Neural progenitor cell (in vitro differentiated cells): ENCODE measurements around the gene PDAP1. TPM values are rescaled to one million over a fixed set of nuclear protein-coding genes. Genes with fewer than 3 reads are reported as not detected.

ENCODE experiments used
- DNase-seq: peaks from one replicate; pipeline ENCODE4 v3.0.0-alpha.2; 2016; ENCODE audit warnings: low spot score
- H2AFZ ChIP-seq: fragments of 200-600 bp; sonication (generic); replicated peaks from 2 replicates; pipeline ENCODE4 v1.6.1; 2016; ENCODE audit warnings: antibody characterized with exemption
- H3F3A ChIP-seq: fragments of 200-600 bp; sonication (generic); 2 replicates; pipeline ENCODE4 v1.6.1; 2016; ENCODE audit warnings: antibody characterized with exemption, low read depth
- H3K27ac ChIP-seq: fragments of 200-600 bp; sonication (generic); 2 replicates; pipeline ENCODE4 v1.5.1; 2016; ENCODE audit warnings: mild to moderate bottlenecking
- H3K27me3 ChIP-seq: fragments of 200-600 bp; sonication (generic); 2 replicates; pipeline ENCODE4 v1.6.1; 2016; ENCODE audit warnings: mild to moderate bottlenecking, moderate library complexity
- H3K36me3 ChIP-seq: fragments of 200-600 bp; sonication (generic); 2 replicates; pipeline ENCODE4 v1.5.1; 2016
- H3K4me1 ChIP-seq: fragments of 200-600 bp; sonication (generic); 2 replicates; pipeline ENCODE4 v1.6.1; 2016; ENCODE audit warnings: mixed run types
- H3K4me2 ChIP-seq: fragments of 200-600 bp; sonication (generic); 2 replicates; pipeline ENCODE4 v1.6.1; 2016
- H3K4me3 ChIP-seq: fragments of 200-600 bp; sonication (generic); 2 replicates; pipeline ENCODE4 v1.5.1; 2016
- H3K79me2 ChIP-seq: fragments of 200-600 bp; sonication (generic); 2 replicates; pipeline ENCODE4 v1.6.1; 2016; ENCODE audit warnings: low read depth
- H3K9ac ChIP-seq: fragments of 200-600 bp; sonication (generic); 2 replicates; pipeline ENCODE4 v1.6.1; 2016
- H3K9me3 ChIP-seq: fragments of 200-600 bp; sonication (generic); 2 replicates; pipeline ENCODE4 v1.5.1; 2016; ENCODE audit warnings: low read depth
- H4K20me1 ChIP-seq: fragments of 200-600 bp; sonication (generic); 2 replicates; pipeline ENCODE4 v1.6.1; 2016; ENCODE audit warnings: low read depth
- H3K27ac Mint-ChIP-seq: 3 replicates; pipeline ENCODE4 v1.8.0; 2021; ENCODE audit warnings: mixed read lengths
- H3K27me3 Mint-ChIP-seq: 2 replicates; pipeline ENCODE4 v1.8.0; 2022; ENCODE audit warnings: low read depth, mild to moderate bottlenecking, inconsistent platforms, moderate library complexity, mixed read lengths; ENCODE audit not compliant: insufficient read depth
- H3K36me3 Mint-ChIP-seq: 3 replicates; pipeline ENCODE4 v1.8.0; 2021; ENCODE audit warnings: mixed read lengths
- H3K4me1 Mint-ChIP-seq: 3 replicates; pipeline ENCODE4 v1.8.0; 2021; ENCODE audit warnings: mixed read lengths
- H3K4me3 Mint-ChIP-seq: 3 replicates; pipeline ENCODE4 v1.8.0; 2021; ENCODE audit warnings: mild to moderate bottlenecking, moderate library complexity, mixed read lengths
- H3K9me3 Mint-ChIP-seq: 3 replicates; pipeline ENCODE4 v1.8.0; 2020; ENCODE audit warnings: mixed read lengths
- EZH2 ChIP-seq: fragments of 200-600 bp; sonication (generic); IDR thresholded peaks from 2 replicates; pipeline ENCODE4 v1.6.1; 2017; ENCODE audit warnings: antibody characterized with exemption, mild to moderate bottlenecking, moderate library complexity
- EZH2phosphoT487 ChIP-seq: fragments of 200-600 bp; sonication (generic); IDR thresholded peaks from 2 replicates; pipeline ENCODE4 v1.6.1; 2017; ENCODE audit warnings: antibody characterized with exemption
- total RNA-seq: library from RNA; depleted of rRNA; stranded (reverse); fragments of >200 nt; gene quantifications from 2 replicates; pipeline ENCODE4 v1.2.3, GENCODE V29; 2015; ENCODE audit warnings: low replicate concordance
- TF ChIP-seq, protein P1 (sequence below): fragments of 200-600 bp; sonication (generic); IDR thresholded peaks from 2 replicates; pipeline ENCODE4 v1.5.1; 2017; ENCODE audit warnings: antibody characterized with exemption, mild to moderate bottlenecking

The PDAP1 gene
- total RNA-seq, 1 donor from 2014 or later = 136 TPM

DNA sequence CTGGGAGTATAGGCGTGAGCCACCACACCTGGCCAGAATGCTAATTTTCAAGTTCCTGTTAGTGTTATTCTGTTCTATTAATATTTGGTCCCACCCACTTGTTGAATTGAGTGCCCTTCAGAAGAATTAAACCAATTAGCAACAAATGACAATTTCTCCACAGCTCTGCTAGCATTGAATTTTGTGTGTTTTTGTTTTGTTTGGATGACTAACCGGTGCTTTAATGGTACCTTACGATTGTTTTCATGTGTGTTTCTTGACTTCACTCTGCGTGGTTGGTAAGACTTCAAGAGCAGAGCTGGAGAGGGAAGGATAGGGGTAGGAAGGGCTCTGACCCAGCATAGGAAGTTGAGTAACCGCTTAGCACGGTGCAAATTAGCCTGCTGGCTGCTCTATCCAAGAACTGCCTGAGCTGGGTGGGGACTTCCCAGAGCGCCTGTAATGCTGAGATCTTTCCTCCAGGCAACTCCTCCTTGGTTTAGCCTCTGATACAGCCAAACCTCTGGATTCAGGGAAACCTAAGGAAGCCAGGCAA, 29.3 kb downstream of the PDAP1 start:
- no peak overlapping the region for H3K4me3 Mint-ChIP-seq
- no peak overlapping the region for H2AFZ ChIP-seq
- no peaks in the 10 kb centered on the region for H4K20me1 ChIP-seq
- peaks cover 3% of the 10 kb centered on the region for H3F3A ChIP-seq
- peaks cover 4% of the 10 kb centered on the region for H3K36me3 Mint-ChIP-seq
- no peak overlapping the region for H3K4me2 ChIP-seq
- no peaks in the 10 kb centered on the region for H3K9me3 Mint-ChIP-seq
- TF ChIP-seq EZH2phosphoT487 (no peak), EZH2 (no peak)
- TF ChIP-seq, protein P1, sequence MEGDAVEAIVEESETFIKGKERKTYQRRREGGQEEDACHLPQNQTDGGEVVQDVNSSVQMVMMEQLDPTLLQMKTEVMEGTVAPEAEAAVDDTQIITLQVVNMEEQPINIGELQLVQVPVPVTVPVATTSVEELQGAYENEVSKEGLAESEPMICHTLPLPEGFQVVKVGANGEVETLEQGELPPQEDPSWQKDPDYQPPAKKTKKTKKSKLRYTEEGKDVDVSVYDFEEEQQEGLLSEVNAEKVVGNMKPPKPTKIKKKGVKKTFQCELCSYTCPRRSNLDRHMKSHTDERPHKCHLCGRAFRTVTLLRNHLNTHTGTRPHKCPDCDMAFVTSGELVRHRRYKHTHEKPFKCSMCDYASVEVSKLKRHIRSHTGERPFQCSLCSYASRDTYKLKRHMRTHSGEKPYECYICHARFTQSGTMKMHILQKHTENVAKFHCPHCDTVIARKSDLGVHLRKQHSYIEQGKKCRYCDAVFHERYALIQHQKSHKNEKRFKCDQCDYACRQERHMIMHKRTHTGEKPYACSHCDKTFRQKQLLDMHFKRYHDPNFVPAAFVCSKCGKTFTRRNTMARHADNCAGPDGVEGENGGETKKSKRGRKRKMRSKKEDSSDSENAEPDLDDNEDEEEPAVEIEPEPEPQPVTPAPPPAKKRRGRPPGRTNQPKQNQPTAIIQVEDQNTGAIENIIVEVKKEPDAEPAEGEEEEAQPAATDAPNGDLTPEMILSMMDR = no peak
- H3K4me1 Mint-ChIP-seq = peaks cover 3% of the 10 kb centered on the region
- H3K79me2 ChIP-seq = peaks cover 12% of the 10 kb centered on the region
- no peaks in the 10 kb centered on the region for H3K9me3 ChIP-seq
- no peaks in the 10 kb centered on the region for H3K4me1 ChIP-seq
- H3K9ac ChIP-seq = no peak overlapping the region
- H3K36me3 ChIP-seq = no peaks in the 10 kb centered on the region
- H3K27ac ChIP-seq = no peak overlapping the region
- H3K27me3 Mint-ChIP-seq = no peaks in the 10 kb centered on the region
- H3K27ac Mint-ChIP-seq = no peak overlapping the region
- H3K27me3 ChIP-seq = peaks cover 1% of the 10 kb centered on the region
- DNase-seq = no peak
- H3K4me3 ChIP-seq = no peak overlapping the region

DNA sequence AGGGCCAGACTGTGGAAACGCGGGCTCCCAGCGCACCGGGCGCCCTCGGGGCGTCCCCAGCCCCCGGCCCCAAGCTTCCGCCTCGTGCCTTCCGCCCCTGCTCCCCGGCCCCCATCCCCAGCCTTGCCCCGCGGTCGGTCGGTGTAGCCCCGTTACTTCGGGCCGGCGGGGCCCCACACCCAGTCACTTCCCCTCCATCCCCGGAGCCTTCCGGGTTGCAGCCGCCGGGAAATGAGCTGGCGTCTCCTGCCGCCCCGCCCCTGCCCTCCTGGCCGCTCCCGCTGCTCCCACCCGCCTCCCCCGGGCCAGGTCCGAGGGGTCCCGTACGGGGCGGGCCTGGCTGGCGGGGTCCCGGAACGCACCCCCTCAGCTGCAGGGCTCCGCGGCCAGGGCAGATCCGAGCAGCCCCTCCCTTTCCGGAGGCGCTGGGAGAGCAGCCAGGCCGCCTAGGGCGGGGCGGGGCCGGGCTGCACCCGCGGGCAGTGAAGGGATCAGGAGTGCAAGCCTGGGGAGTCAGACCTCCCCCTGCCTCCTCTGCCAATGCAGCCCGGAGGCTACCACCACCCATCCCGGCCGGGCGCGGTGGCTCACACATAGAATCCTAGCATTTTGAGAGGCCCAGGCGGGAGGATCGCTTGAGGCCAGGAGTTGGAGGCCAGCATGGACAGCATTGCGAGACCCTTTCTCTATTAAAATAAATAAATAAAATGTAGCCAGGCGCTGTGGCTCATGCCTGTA, 33.2 kb downstream of the PDAP1 start:
- H3K36me3 ChIP-seq = no peaks in the 10 kb centered on the region
- peaks cover 24% of the 10 kb centered on the region for H3F3A ChIP-seq
- H3K79me2 ChIP-seq = peaks cover 12% of the 10 kb centered on the region
- Mint-ChIP-seq H3K27me3 (peaks cover 6% of the 10 kb centered on the region), H3K4me1 (peaks cover 16% of the 10 kb centered on the region), H3K4me3 (peak overlapping the region; percentile 78), H3K27ac (no peak overlapping the region), H3K36me3 (peaks cover 4% of the 10 kb centered on the region), H3K9me3 (no peaks in the 10 kb centered on the region)
- peak overlapping the region; percentile 95 for H2AFZ ChIP-seq
- no peak overlapping the region for H3K9ac ChIP-seq
- H3K4me3 ChIP-seq = peak overlapping the region; percentile 95
- H4K20me1 ChIP-seq = peaks cover 4% of the 10 kb centered on the region
- peak overlapping the region; percentile 82 for H3K4me2 ChIP-seq
- H3K27ac ChIP-seq = no peak overlapping the region
- TF ChIP-seq EZH2phosphoT487 = no peak
- no peaks in the 10 kb centered on the region for H3K9me3 ChIP-seq
- H3K27me3 ChIP-seq = peaks cover 12% of the 10 kb centered on the region
- no peaks in the 10 kb centered on the region for H3K4me1 ChIP-seq
- DNase-seq = peak; percentile 74

DNA sequence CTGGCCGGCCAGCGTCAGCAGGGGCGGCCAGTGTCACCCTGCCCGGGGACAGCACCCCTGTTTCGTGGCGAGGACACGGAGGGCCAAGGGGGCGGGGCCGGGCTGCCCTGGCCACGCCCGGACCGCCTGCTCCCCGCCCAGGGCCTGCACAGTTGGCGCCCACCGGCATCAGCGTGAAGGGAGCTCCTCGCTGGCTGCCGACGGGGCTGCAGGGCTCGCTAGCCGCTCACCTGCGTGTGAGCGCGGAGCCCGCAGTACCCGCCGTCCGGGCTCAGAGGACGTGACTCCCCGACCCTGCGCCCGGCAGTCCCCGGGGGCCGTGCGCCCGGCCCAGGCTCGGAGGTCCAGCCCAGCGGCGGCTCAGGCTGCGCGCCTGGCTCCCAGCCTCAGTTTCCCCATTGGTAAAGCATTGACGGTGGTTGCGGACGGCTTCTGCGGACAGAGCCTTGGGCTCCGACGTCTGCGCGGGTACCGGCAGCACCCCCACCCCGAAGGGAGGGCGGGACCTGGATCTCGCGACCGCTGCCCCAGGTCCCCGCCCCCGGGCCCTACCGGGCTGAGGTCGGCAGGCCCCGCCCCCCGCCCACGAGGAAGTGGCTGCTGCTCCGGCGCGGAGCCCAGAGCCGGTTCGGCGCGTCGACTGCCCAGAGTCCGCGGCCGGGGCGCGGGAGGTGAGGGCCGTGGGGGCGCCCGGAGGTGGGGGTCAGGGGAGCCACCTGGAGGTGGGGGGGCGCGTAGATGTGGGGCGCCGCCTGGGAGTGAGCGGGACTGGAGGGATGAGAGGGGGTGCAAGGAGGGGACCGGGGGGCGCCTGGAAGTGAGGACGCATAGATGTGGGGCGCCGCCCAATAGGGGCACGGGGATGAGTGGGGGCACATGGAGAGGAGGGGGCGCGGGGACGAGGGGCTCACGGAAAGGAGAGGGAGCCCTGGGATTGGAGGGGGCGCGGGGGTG, 34.0 kb downstream of the PDAP1 start, which contains the start of gene ARPC1B:
Gene ARPC1B (plus strand): TSS at position 620 of the 954 bp plus-strand sequence. CDS start 10,985 bp downstream, outside the sequence.
- Histone ChIP-seq H3K27ac (no peak within 1 kb of the TSS), H3K36me3 (no peaks in the 10 kb centered on the region), H4K20me1 (peaks cover 4% of the 10 kb centered on the region), H3F3A (peaks cover 24% of the 10 kb centered on the region), H3K27me3 (peaks cover 12% of the 10 kb centered on the region), H3K9me3 (no peaks in the 10 kb centered on the region), H3K9ac (no peak within 1 kb of the TSS), H3K4me3 (peak within 1 kb of the TSS; percentile 95), H3K4me2 (peak within 1 kb of the TSS; percentile 82), H3K4me1 (no peaks in the 10 kb centered on the region), H3K79me2 (peaks cover 12% of the 10 kb centered on the region), H2AFZ (peak within 1 kb of the TSS; percentile 95)
- H3K36me3 Mint-ChIP-seq = peaks cover 4% of the 10 kb centered on the region
- TF ChIP-seq EZH2phosphoT487 (no peak), EZH2 (no peak)
- TF ChIP-seq, protein P1 = no peak
- H3K27me3 Mint-ChIP-seq = peaks cover 6% of the 10 kb centered on the region
- peak; percentile 89 for DNase-seq
- no peak within 1 kb of the TSS for H3K27ac Mint-ChIP-seq
- peak within 1 kb of the TSS; percentile 87 for H3K4me3 Mint-ChIP-seq
- no peaks in the 10 kb centered on the region for H3K9me3 Mint-ChIP-seq
- H3K4me1 Mint-ChIP-seq = peaks cover 13% of the 10 kb centered on the region
